ENCODE data around the gene CNTF. TPM values are rescaled to one million over a fixed set of nuclear protein-coding genes. Genes with fewer than 3 reads are reported as not detected.

CNTF gene
- polyA plus RNA-seq, 3 donors: 2.1 TPM; not detected in 2

DNA sequence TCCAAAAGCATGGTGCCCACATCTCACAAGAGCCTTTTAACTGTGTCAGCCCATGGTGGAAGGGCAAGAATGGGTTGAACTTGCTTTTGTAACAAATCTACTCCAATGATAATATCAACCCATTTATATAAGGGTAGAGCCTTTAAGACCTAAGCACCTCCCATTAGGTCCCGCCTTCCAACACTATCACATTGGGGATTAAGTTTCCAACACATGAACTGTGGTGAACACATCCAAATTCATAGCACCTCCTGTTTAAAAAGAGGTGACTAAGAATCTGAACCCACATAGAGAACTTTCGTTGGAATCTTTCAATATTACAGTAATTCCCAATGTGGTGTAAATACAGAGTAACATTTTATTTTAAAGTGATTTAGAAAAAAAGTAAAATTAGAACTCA, 9.2 kb upstream of the CNTF start:
- peaks cover 78 to 83% of the 10 kb centered on the region in 2 donors for H3K36me3 Mint-ChIP-seq
- Histone ChIP-seq H3K36me3 (replicated peaks in 1 of 2; ENCODE audit: control insufficient read depth in 1 of 2, insufficient read depth in 2 of 2, low read length in 2 of 2) (peaks cover 86% of the 10 kb centered on the region in 2 donors), H4K20me1 (ENCODE audit: insufficient read depth, low read length) (peaks cover 39% of the 10 kb centered on the region), H3K27ac (ENCODE audit: low read depth in 1 of 2, low read length in 2 of 2) (no peak overlapping the region), H2AFZ (ENCODE audit: insufficient read depth, low read depth, low read length, poor library complexity, severe bottlenecking) (no peak overlapping the region), H3K4me3 (replicated peaks in 1 of 3; ENCODE audit: low read depth in 2 of 3, low read length in 3 of 3) (no peak overlapping the region), H3K4me2 (replicated peaks; ENCODE audit: extremely low read depth, low read length, poor library complexity, severe bottlenecking) (no peak overlapping the region), H3K9me3 (replicated peaks in 1 of 2; ENCODE audit: control insufficient read depth in 1 of 2, insufficient read depth in 1 of 2, low read length in 2 of 2) (no peaks in the 10 kb centered on the region), H3K79me2 (ENCODE audit: insufficient read depth, low read length) (peaks cover 27% of the 10 kb centered on the region), H3K4me1 (ENCODE audit: control insufficient read depth in 1 of 2, insufficient read depth in 2 of 2, low read length in 2 of 2) (peaks cover 0 to 4% of the 10 kb centered on the region in 2 donors), H3K27me3 (ENCODE audit: control insufficient read depth in 2 of 2, insufficient read depth in 2 of 2, low read length in 2 of 2) (no peaks in the 10 kb centered on the region), H3K9ac (ENCODE audit: insufficient read depth, low read length, poor library complexity, severe bottlenecking) (no peak overlapping the region)
- peaks cover 8% of the 10 kb centered on the region for H3K4me1 Mint-ChIP-seq
- H3K9me3 Mint-ChIP-seq: peaks cover 0 to 3% (median 0%) of the 10 kb centered on the region in 7 donors
- DNase-seq: no peak
- TF ChIP-seq, protein P1, sequence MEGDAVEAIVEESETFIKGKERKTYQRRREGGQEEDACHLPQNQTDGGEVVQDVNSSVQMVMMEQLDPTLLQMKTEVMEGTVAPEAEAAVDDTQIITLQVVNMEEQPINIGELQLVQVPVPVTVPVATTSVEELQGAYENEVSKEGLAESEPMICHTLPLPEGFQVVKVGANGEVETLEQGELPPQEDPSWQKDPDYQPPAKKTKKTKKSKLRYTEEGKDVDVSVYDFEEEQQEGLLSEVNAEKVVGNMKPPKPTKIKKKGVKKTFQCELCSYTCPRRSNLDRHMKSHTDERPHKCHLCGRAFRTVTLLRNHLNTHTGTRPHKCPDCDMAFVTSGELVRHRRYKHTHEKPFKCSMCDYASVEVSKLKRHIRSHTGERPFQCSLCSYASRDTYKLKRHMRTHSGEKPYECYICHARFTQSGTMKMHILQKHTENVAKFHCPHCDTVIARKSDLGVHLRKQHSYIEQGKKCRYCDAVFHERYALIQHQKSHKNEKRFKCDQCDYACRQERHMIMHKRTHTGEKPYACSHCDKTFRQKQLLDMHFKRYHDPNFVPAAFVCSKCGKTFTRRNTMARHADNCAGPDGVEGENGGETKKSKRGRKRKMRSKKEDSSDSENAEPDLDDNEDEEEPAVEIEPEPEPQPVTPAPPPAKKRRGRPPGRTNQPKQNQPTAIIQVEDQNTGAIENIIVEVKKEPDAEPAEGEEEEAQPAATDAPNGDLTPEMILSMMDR (IDR thresholded peaks at IDR 0.05): no peak
- no CpG with 5 or more reads among the region's 2 CpGs for WGBS (ENCODE audit: insufficient coverage)
- intact Hi-C loops (cut with micrococcal nuclease): loop anchor here in 1 of 2 donors (10.0 kb wide), 1 partner anchor 68 kb away; no protein-coding TSS in a partner anchor
- H3K4me3 Mint-ChIP-seq: no peak overlapping the region
- no peak overlapping the region for H3K27ac Mint-ChIP-seq
- no peaks in the 10 kb centered on the region for H3K27me3 Mint-ChIP-seq (ENCODE audit: low read depth in 3 of 3)

DNA sequence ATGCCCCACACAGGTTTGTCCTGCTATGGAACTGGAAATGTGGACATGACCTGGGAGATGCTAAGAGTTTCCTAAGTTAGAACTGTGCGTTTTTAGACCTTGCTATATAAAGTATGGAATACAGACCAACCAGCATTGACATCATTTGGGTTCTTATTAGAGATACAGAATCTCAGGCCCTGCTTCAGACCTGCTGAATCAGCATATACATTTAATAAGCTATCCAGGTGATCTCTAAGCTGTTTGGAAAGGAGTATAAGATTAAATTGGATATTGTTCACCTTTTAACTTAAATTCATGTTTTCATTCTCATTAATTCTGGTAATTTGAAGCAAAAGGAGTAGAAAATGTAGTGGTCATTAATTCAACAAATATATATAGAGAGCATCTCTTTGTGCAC, 6.9 kb upstream of the CNTF start:
- H3K4me3 Mint-ChIP-seq: no peak overlapping the region
- H3K4me3 ChIP-seq (replicated peaks in 1 of 3; ENCODE audit: low read depth in 2 of 3, low read length in 3 of 3): no peak overlapping the region
- no peaks in the 10 kb centered on the region for H3K27me3 ChIP-seq (ENCODE audit: control insufficient read depth in 2 of 2, insufficient read depth in 2 of 2, low read length in 2 of 2)
- peaks cover 100% of the 10 kb centered on the region in 2 donors for H3K36me3 ChIP-seq (replicated peaks in 1 of 2; ENCODE audit: control insufficient read depth in 1 of 2, insufficient read depth in 2 of 2, low read length in 2 of 2)
- WGBS (ENCODE audit: insufficient coverage): no CpG with 5 or more reads among the region's 1 CpG
- H3K4me1 Mint-ChIP-seq: no peaks in the 10 kb centered on the region
- H3K27ac ChIP-seq (ENCODE audit: low read depth in 1 of 2, low read length in 2 of 2): no peak overlapping the region
- H3K4me1 ChIP-seq (ENCODE audit: control insufficient read depth in 1 of 2, insufficient read depth in 2 of 2, low read length in 2 of 2): no peaks in the 10 kb centered on the region
- H3K36me3 Mint-ChIP-seq: peaks cover 89 to 92% of the 10 kb centered on the region in 2 donors
- H3K9me3 ChIP-seq (replicated peaks in 1 of 2; ENCODE audit: control insufficient read depth in 1 of 2, insufficient read depth in 1 of 2, low read length in 2 of 2): no peaks in the 10 kb centered on the region
- intact Hi-C loops (cut with micrococcal nuclease): loop anchor here in 1 of 2 donors (10.0 kb wide), 1 partner anchor 71 kb away; no protein-coding TSS in a partner anchor
- no peak overlapping the region for H3K4me2 ChIP-seq (replicated peaks; ENCODE audit: extremely low read depth, low read length, poor library complexity, severe bottlenecking)
- TF ChIP-seq, protein P1 (IDR thresholded peaks at IDR 0.05): no peak
- H2AFZ ChIP-seq (ENCODE audit: insufficient read depth, low read depth, low read length, poor library complexity, severe bottlenecking): no peak overlapping the region
- no peaks in the 10 kb centered on the region for H3K27me3 Mint-ChIP-seq (ENCODE audit: low read depth in 3 of 3)
- H3K27ac Mint-ChIP-seq: no peak overlapping the region
- DNase-seq: no peak
- peaks cover 6% of the 10 kb centered on the region for H3K79me2 ChIP-seq (ENCODE audit: insufficient read depth, low read length)
- peaks cover 20% of the 10 kb centered on the region for H4K20me1 ChIP-seq (ENCODE audit: insufficient read depth, low read length)
- peaks cover 0 to 3% (median 0%) of the 10 kb centered on the region in 7 donors for H3K9me3 Mint-ChIP-seq
- no peak overlapping the region for H3K9ac ChIP-seq (ENCODE audit: insufficient read depth, low read length, poor library complexity, severe bottlenecking)

Measured in CD14-positive monocyte (primary cell).